NT2/D1 (cell line): ENCODE results near the gene WDR12.

Experiments
- SUZ12 ChIP-seq: IDR thresholded peaks from 2 replicates; pipeline ENCODE4 v1.6.1; 2011; ENCODE audit not compliant: insufficient read length, insufficient read depth; ENCODE audit errors: extremely low read depth
- YY1 ChIP-seq: IDR thresholded peaks from 2 replicates; pipeline ENCODE4 v1.6.1; 2011; ENCODE audit not compliant: insufficient read length, insufficient read depth
- ZNF274 ChIP-seq: IDR thresholded peaks from 2 replicates; pipeline ENCODE4 v1.6.1; 2011; ENCODE audit warnings: mild to moderate bottlenecking, low read depth, low read length

DNA sequence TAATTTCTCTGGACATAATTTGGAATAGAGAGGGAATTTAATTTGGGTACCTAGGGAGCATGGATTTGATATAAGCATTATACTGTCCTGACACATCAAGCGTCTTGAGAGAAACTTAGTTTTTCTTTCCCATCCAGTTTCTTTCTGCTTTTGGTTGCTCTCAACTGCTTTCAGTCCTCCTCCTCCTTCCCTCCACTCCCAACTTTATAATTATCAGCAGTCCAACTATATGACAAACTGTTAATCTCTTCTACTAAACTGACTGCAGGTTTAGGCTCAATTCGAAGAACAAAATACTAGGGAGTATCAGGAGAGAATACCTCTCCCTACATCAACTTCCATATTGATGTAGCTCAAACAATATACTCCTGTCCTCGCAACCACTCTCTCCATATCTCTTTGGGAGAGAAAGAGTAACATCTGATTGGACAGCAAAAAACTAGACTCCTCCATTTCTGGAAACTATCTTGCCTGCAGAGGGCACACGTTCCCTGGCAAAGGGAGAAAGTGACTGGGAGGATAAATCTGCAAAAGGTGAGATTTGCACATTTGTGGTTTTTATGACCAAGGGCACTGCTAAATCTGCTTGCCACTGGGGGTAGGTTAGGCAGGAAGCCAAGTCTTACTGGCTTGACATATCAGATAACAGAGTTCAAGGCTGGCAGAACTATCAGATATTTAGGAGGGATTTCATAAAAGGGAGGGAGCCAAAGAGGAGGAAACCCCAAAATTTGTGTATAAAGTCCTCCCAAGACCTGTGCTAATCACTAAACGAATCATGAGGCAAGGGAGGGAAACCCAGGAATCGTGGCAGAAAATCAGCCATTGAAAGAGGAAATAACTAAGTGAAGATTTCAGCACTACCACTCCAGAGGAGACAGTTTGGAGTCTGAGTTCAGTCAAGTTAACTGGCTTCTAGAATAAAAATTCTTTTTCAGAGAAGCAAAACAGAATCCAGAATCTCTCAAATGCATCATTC lies 79.9 kb downstream of the WDR12 start:
- TF ChIP-seq SUZ12 = no peak
- no peak for TF ChIP-seq YY1
- no peak for TF ChIP-seq ZNF274
